AG09309 (cell line): Measurements from ENCODE around the gene PPP1R37.

ENCODE experiments used
- DNase-seq: peaks from one replicate; pipeline ENCODE4 v3.0.0-alpha.2; 2010; ENCODE audit warnings: low read depth
- H3K4me3 ChIP-seq: 2 replicates; pipeline ENCODE4 v1.5.1; 2011; ENCODE audit warnings: mild to moderate bottlenecking, low read depth, low read length, moderate library complexity; ENCODE audit not compliant: control insufficient read depth
- TF ChIP-seq, protein P1 (sequence below): IDR thresholded peaks from 2 replicates; pipeline ENCODE4 v1.5.1; 2011; ENCODE audit warnings: mild to moderate bottlenecking, low read depth, low read length, inconsistent platforms; ENCODE audit not compliant: insufficient read depth, control insufficient read depth; ENCODE audit errors: missing control alignments

PPP1R37 gene

DNA sequence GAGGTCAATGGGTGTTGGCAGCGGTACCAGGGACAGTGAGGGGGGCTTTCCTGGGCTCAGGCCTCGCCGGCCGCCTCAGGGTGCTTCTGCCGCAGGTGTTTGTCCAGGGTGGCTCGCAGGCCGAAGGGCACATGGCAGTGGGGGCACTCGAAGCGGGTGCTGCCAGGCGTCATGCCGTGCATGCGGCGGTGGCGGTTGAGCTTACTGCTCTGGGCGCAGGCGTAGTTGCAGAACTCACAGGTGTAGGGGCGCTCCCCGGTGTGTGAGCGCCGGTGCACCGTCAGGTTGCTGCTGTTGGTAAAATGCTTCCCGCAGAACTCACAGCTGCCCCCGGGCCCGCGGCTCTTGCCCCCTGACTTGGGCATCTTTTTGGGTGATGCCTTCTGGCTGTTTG lies 21.4 kb upstream of the PPP1R37 start:
- no peak for DNase-seq
- TF ChIP-seq, protein P1, sequence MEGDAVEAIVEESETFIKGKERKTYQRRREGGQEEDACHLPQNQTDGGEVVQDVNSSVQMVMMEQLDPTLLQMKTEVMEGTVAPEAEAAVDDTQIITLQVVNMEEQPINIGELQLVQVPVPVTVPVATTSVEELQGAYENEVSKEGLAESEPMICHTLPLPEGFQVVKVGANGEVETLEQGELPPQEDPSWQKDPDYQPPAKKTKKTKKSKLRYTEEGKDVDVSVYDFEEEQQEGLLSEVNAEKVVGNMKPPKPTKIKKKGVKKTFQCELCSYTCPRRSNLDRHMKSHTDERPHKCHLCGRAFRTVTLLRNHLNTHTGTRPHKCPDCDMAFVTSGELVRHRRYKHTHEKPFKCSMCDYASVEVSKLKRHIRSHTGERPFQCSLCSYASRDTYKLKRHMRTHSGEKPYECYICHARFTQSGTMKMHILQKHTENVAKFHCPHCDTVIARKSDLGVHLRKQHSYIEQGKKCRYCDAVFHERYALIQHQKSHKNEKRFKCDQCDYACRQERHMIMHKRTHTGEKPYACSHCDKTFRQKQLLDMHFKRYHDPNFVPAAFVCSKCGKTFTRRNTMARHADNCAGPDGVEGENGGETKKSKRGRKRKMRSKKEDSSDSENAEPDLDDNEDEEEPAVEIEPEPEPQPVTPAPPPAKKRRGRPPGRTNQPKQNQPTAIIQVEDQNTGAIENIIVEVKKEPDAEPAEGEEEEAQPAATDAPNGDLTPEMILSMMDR, result no peak
- H3K4me3 ChIP-seq, result no peak overlapping the region

DNA sequence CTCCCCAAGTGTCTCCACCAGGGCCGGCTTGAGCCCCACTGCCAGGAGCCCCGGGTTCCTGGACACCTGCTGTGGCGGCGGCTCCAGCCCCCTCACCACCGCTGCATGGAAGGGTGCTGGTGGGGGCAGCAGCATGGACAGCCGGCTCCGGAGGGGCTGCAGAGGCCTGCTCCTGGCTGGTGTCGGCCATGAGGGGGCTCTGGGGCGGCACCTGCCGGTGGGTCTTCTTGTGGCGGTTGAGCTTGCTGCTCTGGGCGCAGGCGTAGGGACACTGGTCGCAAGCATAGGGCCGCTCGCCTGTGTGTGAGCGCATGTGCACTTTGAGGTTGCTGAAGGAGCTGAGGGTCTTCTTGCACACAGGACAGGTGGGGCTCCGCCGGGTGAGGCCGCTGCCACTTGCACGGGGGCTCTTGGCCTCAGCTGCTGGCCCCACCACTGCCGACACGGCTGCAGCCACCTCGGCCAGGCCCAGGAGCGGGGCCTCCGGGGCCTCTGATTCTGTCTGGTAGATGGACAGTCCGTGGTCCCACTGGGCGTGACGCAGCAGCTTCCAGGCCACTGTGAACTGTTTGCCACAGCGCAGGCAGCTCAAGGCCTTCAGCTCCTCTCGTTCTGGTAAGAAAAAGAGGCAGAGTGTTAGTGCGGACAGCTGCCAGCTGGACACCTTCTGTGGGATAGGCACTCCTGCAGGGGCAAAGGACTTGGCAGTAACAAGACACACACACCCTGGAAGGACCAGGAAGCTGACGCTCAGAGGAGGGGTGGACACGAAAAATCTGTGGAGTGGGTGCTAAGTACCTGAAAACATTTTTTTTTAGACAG lies 20.8 kb upstream of the PPP1R37 start:
- TF ChIP-seq, protein P1, result no peak
- no peak for DNase-seq
- H3K4me3 ChIP-seq, result no peak overlapping the region

DNA sequence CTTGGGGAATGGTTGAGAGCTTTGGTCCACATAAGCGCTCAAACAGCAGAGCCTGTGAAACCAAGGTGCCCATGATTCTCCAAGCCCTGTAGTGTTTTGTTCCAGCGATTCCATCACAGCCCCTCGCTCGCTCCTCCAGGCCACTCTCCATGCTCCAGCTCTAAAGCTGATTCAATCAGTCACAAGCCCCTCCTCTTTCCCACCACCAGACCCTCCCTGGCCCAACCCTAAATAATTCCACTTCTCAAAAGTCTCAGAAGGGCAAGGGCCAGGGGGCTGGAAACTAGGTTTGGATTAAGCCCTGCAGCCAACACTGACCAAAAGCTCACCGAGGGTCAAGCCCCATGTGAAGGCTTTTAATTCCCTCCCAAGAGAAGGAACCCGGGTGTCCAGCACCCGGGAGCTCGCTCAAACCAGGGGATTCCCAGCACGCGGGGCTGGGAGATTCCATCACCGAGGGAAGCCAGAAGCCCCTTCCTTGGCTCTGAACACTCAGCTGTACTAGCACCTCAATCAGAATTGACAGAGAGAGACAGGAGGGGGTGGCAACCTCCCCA lies 18.2 kb upstream of the PPP1R37 start:
- DNase-seq, result no peak
- TF ChIP-seq, protein P1, result no peak
- no peak overlapping the region for H3K4me3 ChIP-seq

DNA sequence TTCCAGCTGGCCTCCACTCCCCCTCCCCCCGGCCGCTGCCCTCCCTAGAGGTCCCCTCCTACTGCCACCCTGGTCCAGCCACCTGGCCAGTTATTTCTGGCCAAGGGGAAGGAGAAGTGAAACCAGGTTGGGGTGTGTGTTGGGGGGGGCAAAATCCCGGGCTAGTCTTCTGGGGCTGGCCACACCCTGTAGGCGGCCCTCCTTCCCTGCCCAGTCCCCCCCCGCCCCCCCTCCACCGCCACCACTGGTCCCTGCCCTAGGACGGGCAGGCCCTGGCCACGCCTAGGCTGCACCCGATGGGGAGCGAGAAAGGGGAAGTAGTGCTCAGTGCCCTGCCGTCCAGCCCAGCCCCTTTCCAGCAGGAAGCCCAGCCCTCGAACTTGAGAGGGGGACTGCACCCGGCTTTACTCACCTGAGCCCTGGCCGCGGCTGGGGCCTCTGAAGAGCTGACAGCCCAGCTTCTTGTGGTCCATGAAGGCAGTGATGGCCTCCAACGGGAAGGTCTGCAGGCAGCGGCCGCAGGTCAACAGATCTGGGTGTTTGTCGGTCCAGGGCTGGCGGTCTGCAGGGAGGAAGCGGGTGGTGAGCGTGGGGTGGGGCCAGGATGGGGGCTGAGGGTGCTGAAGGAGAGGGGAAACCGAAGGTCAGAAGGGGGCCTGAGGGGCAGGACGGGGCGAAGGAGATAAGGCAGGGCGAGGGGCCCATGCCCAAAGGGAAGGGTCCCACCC lies 17.5 kb upstream of the PPP1R37 start:
- H3K4me3 ChIP-seq, result peak overlapping the region; percentile 15
- no peak for DNase-seq
- TF ChIP-seq, protein P1, result no peak

DNA sequence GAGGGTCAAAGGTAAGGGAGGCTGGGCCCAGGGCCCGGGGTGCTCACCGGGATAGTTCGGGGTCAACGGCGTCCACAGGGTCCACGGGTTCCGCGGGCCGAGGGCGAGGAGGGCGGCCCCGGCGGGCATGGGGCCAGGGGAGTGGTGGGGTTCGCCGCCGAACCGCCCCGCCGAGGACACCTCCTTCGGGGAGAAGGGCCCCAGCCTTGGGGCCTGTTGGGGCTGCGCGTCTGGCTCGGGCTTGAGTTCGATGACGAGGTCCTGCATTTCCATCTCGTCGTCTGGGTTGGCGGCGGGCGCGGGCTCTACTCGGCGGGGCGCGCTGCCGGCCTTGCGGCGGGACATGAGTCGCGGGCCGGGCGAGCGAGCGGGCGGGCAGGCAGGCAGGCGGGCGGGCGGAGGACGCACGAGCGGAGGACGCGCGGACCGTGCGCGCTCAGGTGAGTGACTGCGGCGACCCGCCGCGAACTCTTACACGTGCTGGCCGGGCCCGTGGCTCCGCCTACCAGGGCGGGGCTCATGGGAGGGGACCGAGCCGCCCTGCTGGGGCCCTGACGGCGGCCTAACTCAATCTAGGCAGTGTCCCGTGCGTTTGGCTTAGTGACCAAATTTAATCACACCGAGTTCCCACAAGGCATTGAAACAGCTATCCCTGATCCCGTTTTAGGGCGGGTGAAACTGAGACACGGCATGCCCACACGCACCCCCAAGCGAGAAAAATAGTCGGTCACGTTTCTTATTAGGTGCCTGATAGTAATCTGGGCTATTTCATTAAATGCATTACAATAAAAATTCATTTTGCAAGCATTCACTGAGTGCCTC lies 16.7 kb upstream of the PPP1R37 start, which contains the start of gene ZNF296:
Gene ZNF296 (minus strand): TSS at position 450 of the 822 bp plus-strand sequence. CDS start 105 bp downstream, at position 345.
- DNase-seq, result no peak
- H3K4me3 ChIP-seq, result peak within 1 kb of the TSS; percentile 37
- TF ChIP-seq, protein P1, result no peak
